HepG2 (cell line): ENCODE data around the gene TK2. TPM values are rescaled to one million over a fixed set of nuclear protein-coding genes. Genes with fewer than 3 reads are reported as not detected.
A peak's percentile ranks its signal among the peaks of the same experiment; 100 is the strongest.

Experiments used
- AGO1 ChIP-seq: fragments of 200-400 bp; formaldehyde crosslinking; IDR thresholded peaks from 2 replicates; pipeline ENCODE4 v1.6.1; 2017; ENCODE audit warnings: mild to moderate bottlenecking, low read depth, low read length, moderate library complexity; ENCODE audit not compliant: poor library complexity, severe bottlenecking
- ATM ChIP-seq: fragments of 450-650 bp; IDR thresholded peaks from 2 replicates; pipeline ENCODE4 v1.7.1; 2017; ENCODE audit warnings: mild to moderate bottlenecking, borderline replicate concordance
- EEA1 ChIP-seq: sonication (generic); formaldehyde crosslinking; IDR thresholded peaks from 2 replicates; pipeline ENCODE4 v1.5.1; 2020; ENCODE audit warnings: mild to moderate bottlenecking, missing genetic modification reagents, borderline replicate concordance
- ELF3 ChIP-seq: IDR thresholded peaks from 2 replicates; pipeline ENCODE4 v1.6.1; 2016; ENCODE audit warnings: missing genetic modification reagents, missing compliant biosample characterization
- GFI1 ChIP-seq: sonication (generic); formaldehyde crosslinking; IDR thresholded peaks from 2 replicates; pipeline ENCODE4 v1.5.0; 2020; ENCODE audit warnings: missing genetic modification reagents, mild to moderate bottlenecking, borderline replicate concordance
- KLF9 ChIP-seq: IDR thresholded peaks from 2 replicates; pipeline ENCODE4 v1.6.1; 2016; ENCODE audit warnings: low read depth
- RNF2 ChIP-seq: fragments of 450-650 bp; conservative IDR thresholded peaks from 2 replicates; pipeline ENCODE4 v1.6.1; 2016; ENCODE audit warnings: low read depth
- XBP1 ChIP-seq: sonication (generic); formaldehyde crosslinking; IDR thresholded peaks from 2 replicates; pipeline ENCODE4 v1.5.0; 2020; ENCODE audit warnings: missing genetic modification reagents
- ZNF317 ChIP-seq: sonication (generic); formaldehyde crosslinking; IDR thresholded peaks from 2 replicates; pipeline ENCODE4 v1.5.0; 2020; ENCODE audit warnings: mild to moderate bottlenecking, missing genetic modification reagents
- polyA plus RNA-seq, 8 experiments: library from polyadenylated mRNA; depleted of rRNA in 3 of 8; stranded (reverse) in 7 of 8; unstranded in 1 of 8; fragments of >200 nt; fragmentation: Illumina TruSeq in 4 of 8; extraction: Trizol in 4 of 8; gene quantifications; 2 replicates each; pipeline versions ENCODE4 v1.2.1 to v1.2.3, GENCODE V29; 2011 to 2016; ENCODE audit warnings: low read depth in 4 of 8, missing spikeins in 1 of 8, mixed read lengths in 1 of 8; ENCODE audit not compliant: insufficient read depth in 1 of 8
- total RNA-seq, 5 experiments: library from RNA; depleted of rRNA; stranded (reverse); fragments of >200 nt; fragmentation: Illumina TruSeq; extraction: Trizol; gene quantifications; 2 replicates each; pipeline ENCODE4 v1.2.3, GENCODE V29; 2016; ENCODE audit warnings: low read depth in 1 of 5
- TF ChIP-seq, protein P1 (sequence below): sonication (generic); formaldehyde crosslinking; IDR thresholded peaks from 2 replicates; pipeline ENCODE4 v1.4.0; 2020; ENCODE audit warnings: mild to moderate bottlenecking, missing genetic modification reagents
- TF ChIP-seq, protein P2 (sequence below): sonication (generic); formaldehyde crosslinking; IDR thresholded peaks from 2 replicates; pipeline ENCODE4 v1.9.0; 2021; ENCODE audit warnings: missing genetic modification reagents, mild to moderate bottlenecking, borderline replicate concordance
- TF ChIP-seq, protein P3 (sequence below): sonication (generic); formaldehyde crosslinking; IDR thresholded peaks from 2 replicates; pipeline ENCODE4 v1.4.0; 2020; ENCODE audit warnings: missing genetic modification reagents
- TF ChIP-seq, protein P4 (sequence below): sonication (generic); formaldehyde crosslinking; IDR thresholded peaks from 2 replicates; pipeline ENCODE4 v1.5.1; 2020; ENCODE audit warnings: mild to moderate bottlenecking, missing genetic modification reagents, moderate library complexity
- TF ChIP-seq, protein P5 (sequence below): sonication (generic); formaldehyde crosslinking; IDR thresholded peaks from 2 replicates; pipeline ENCODE4 v1.5.0; 2020; ENCODE audit warnings: mild to moderate bottlenecking, missing genetic modification reagents, borderline replicate concordance

TK2 gene
- total and polyA plus RNA-seq, 2 of the 13 experiments (the other 11 are each of a cell fraction or from before 2014, with no cell fraction given): 18.7 to 21.0 TPM

DNA sequence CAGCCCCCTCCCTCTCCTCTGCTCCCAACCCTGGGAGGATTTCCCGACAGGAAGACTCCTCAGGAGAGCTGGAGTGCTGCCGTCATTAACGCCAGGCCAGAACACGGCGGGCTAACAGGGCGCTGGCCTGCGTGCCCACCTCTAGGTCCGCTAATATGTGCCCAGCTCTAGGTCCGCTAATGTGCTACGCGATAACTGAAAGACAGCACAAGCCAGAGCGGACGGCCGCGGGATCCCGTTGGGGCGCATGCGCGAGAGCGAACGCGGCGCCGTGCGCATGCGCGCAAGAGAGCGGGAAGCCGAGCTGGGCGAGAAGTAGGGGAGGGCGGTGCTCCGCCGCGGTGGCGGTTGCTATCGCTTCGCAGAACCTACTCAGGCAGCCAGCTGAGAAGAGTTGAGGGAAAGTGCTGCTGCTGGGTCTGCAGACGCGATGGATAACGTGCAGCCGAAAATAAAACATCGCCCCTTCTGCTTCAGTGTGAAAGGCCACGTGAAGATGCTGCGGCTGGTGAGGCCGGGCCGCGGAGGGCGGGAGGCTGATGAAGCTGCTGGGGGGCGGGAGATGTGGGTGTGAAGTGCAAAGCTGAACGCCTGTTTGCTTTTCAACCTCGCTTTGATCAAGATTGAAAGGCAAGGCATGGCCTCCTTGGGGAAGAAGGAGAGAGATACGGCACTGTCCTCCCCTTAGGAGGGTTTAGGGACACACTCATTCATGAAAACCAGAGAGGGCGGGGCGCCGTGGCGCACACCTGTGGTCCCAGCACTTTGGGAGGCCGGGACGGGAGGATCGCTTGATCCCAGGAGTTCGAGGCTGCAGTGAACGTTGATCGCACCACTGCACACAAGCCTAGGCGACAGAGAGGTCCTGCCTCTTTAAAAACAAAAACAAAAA, 2.6 kb upstream of the TK2 start, which contains the start of gene CKLF (continued):
- TF ChIP-seq, protein P1, sequence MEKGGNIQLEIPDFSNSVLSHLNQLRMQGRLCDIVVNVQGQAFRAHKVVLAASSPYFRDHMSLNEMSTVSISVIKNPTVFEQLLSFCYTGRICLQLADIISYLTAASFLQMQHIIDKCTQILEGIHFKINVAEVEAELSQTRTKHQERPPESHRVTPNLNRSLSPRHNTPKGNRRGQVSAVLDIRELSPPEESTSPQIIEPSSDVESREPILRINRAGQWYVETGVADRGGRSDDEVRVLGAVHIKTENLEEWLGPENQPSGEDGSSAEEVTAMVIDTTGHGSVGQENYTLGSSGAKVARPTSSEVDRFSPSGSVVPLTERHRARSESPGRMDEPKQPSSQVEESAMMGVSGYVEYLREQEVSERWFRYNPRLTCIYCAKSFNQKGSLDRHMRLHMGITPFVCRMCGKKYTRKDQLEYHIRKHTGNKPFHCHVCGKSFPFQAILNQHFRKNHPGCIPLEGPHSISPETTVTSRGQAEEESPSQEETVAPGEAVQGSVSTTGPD: 0 out of 2 replicates have a peak, but pooled peaks have one; percentile 42
- TF ChIP-seq, protein P2, sequence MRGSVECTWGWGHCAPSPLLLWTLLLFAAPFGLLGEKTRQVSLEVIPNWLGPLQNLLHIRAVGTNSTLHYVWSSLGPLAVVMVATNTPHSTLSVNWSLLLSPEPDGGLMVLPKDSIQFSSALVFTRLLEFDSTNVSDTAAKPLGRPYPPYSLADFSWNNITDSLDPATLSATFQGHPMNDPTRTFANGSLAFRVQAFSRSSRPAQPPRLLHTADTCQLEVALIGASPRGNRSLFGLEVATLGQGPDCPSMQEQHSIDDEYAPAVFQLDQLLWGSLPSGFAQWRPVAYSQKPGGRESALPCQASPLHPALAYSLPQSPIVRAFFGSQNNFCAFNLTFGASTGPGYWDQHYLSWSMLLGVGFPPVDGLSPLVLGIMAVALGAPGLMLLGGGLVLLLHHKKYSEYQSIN (CRISPR knock-in tag): no peak
- TF ChIP-seq, protein P3, sequence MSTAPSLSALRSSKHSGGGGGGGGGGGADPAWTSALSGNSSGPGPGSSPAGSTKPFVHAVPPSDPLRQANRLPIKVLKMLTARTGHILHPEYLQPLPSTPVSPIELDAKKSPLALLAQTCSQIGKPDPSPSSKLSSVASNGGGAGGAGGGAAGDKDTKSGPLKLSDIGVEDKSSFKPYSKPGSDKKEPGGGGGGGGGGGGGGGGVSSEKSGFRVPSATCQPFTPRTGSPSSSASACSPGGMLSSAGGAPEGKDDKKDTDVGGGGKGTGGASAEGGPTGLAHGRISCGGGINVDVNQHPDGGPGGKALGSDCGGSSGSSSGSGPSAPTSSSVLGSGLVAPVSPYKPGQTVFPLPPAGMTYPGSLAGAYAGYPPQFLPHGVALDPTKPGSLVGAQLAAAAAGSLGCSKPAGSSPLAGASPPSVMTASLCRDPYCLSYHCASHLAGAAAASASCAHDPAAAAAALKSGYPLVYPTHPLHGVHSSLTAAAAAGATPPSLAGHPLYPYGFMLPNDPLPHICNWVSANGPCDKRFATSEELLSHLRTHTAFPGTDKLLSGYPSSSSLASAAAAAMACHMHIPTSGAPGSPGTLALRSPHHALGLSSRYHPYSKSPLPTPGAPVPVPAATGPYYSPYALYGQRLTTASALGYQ (CRISPR knock-in tag): no peak; the same call in none of the 2 replicates
- TF ChIP-seq ATM (no peak), ZNF317 (CRISPR knock-in tag) (peak; percentile 87), ELF3 (CRISPR knock-in tag) (peak; percentile 87), KLF9 (CRISPR knock-in tag) (peak; percentile 90; the same call in 1 of the 2 replicates), GFI1 (CRISPR knock-in tag) (peak; percentile 92), RNF2 (peak; percentile 100), AGO1 (peak; percentile 83), XBP1 (CRISPR knock-in tag) (peak; percentile 85), EEA1 (CRISPR knock-in tag) (peak; percentile 99)
- TF ChIP-seq, protein P4, sequence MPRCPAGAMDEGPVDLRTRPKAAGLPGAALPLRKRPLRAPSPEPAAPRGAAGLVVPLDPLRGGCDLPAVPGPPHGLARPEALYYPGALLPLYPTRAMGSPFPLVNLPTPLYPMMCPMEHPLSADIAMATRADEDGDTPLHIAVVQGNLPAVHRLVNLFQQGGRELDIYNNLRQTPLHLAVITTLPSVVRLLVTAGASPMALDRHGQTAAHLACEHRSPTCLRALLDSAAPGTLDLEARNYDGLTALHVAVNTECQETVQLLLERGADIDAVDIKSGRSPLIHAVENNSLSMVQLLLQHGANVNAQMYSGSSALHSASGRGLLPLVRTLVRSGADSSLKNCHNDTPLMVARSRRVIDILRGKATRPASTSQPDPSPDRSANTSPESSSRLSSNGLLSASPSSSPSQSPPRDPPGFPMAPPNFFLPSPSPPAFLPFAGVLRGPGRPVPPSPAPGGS (CRISPR knock-in tag): peak; percentile 100
- TF ChIP-seq, protein P5, sequence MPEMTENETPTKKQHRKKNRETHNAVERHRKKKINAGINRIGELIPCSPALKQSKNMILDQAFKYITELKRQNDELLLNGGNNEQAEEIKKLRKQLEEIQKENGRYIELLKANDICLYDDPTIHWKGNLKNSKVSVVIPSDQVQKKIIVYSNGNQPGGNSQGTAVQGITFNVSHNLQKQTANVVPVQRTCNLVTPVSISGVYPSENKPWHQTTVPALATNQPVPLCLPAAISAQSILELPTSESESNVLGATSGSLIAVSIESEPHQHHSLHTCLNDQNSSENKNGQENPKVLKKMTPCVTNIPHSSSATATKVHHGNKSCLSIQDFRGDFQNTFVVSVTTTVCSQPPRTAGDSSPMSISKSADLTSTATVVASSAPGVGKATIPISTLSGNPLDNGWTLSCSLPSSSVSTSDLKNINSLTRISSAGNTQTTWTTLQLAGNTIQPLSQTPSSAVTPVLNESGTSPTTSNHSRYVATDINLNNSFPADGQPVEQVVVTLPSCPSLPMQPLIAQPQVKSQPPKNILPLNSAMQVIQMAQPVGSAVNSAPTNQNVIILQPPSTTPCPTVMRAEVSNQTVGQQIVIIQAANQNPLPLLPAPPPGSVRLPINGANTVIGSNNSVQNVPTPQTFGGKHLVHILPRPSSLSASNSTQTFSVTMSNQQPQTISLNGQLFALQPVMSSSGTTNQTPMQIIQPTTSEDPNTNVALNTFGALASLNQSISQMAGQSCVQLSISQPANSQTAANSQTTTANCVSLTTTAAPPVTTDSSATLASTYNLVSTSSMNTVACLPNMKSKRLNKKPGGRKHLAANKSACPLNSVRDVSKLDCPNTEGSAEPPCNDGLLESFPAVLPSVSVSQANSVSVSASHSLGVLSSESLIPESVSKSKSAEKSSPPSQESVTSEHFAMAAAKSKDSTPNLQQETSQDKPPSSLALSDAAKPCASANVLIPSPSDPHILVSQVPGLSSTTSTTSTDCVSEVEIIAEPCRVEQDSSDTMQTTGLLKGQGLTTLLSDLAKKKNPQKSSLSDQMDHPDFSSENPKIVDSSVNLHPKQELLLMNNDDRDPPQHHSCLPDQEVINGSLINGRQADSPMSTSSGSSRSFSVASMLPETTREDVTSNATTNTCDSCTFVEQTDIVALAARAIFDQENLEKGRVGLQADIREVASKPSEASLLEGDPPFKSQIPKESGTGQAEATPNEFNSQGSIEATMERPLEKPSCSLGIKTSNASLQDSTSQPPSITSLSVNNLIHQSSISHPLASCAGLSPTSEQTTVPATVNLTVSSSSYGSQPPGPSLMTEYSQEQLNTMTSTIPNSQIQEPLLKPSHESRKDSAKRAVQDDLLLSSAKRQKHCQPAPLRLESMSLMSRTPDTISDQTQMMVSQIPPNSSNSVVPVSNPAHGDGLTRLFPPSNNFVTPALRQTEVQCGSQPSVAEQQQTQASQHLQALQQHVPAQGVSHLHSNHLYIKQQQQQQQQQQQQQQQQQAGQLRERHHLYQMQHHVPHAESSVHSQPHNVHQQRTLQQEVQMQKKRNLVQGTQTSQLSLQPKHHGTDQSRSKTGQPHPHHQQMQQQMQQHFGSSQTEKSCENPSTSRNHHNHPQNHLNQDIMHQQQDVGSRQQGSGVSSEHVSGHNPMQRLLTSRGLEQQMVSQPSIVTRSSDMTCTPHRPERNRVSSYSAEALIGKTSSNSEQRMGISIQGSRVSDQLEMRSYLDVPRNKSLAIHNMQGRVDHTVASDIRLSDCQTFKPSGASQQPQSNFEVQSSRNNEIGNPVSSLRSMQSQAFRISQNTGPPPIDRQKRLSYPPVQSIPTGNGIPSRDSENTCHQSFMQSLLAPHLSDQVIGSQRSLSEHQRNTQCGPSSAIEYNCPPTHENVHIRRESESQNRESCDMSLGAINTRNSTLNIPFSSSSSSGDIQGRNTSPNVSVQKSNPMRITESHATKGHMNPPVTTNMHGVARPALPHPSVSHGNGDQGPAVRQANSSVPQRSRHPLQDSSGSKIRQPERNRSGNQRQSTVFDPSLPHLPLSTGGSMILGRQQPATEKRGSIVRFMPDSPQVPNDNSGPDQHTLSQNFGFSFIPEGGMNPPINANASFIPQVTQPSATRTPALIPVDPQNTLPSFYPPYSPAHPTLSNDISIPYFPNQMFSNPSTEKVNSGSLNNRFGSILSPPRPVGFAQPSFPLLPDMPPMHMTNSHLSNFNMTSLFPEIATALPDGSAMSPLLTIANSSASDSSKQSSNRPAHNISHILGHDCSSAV (CRISPR knock-in tag): peak; percentile 97
